Uterus (tissue), 2 donors: Measurements from ENCODE around the gene PSMA7.

Experiments used
- CTCF ChIP-seq, 4 experiments: fragments of 200-600 bp in 2 of 4; fragments of 450-650 bp in 2 of 4; sonication (generic) in 2 of 4; IDR thresholded peaks; one replicate each; pipeline ENCODE4 v1.5.1; 2016 to 2019; ENCODE audit warnings: antibody characterized with exemption in 4 of 4, mild to moderate bottlenecking in 2 of 4, moderate library complexity in 1 of 4
- POLR2A ChIP-seq, 2 donors: fragments of 450-650 bp; IDR thresholded peaks; one replicate each; pipeline ENCODE4 v1.6.1; 2016; ENCODE audit warnings: antibody characterized with exemption in 2 of 2, mild to moderate bottlenecking in 1 of 2, moderate library complexity in 1 of 2

- TF ChIP-seq CTCF (IDR thresholded peaks at IDR 0.05) (no peak), POLR2A (IDR thresholded peaks at IDR 0.05) (no peak)
These were observed 35.9 kb upstream of the PSMA7 start for GRCh38 chr20:62179162-62179504.
